HG02798 (cell line): Measurements from ENCODE around the gene ZMYND15.

Source experiments
- ATAC-seq: cut with Tn5 transposase; IDR thresholded peaks from one replicate; pipeline ENCODE4 v1.9.1; 2021; ENCODE audit warnings: mild to moderate bottlenecking; ENCODE audit not compliant: unreplicated experiment, poor library complexity

ZMYND15 gene

DNA sequence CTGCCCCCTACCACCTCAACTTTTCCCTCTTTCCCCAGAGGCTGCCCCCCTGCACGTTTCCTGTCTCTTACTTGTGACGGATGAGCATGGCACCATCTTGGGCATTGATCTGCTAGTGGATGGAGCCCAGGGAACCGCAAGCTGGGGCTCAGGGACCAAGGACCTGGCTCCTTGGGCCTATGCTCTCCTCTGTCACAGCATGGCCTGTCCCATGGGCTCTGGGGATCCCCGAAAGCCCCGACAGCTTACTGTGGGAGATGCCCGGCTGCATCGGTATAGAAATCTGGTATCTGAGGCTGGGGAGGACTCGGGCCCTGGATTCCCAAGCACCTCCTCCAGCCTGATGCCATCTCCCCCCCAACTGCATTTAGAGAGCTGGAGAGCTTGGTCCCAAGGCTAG, 1.9 kb downstream of the ZMYND15 start:
- ATAC-seq: no peak

DNA sequence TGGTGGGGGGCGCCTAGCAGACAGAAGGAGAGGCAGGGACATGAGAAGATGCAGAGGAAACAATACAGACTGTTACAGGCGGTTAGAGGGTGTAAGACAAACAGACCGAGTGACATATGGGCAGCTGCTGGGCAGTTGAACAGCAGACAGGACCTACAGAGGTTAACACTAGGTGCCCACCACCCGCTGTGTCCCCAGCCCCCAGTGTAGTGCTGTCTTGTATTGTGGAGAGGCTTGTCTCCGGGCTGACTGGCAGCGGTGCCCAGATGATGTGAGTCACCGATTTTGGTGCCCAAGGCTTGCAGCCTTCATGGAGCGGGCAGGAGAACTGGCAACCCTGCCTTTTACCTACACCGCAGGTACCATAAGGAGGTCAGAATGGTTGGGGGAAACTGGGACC, 2.5 kb downstream of the ZMYND15 start:
- ATAC-seq: no peak

DNA sequence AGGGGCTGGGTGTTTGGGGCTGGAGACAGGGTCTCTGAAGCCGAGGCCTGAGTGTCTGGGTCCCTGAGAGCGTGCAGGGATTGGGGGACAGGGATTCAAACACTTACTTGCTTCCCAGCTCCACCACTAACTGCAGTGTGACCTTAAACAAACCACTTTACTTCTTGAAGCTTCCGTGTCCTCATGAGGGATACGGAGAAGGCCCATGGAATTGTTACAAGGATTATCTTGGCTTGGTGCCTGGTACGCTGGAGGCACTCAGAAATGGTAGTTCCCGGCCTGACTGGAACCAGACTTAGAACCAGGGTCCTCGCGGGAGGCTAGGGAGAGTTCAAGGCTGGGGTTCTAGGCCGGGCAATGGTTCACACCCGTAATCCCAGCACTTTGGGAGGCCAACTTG, 3.0 kb downstream of the ZMYND15 start:
- no peak for ATAC-seq

DNA sequence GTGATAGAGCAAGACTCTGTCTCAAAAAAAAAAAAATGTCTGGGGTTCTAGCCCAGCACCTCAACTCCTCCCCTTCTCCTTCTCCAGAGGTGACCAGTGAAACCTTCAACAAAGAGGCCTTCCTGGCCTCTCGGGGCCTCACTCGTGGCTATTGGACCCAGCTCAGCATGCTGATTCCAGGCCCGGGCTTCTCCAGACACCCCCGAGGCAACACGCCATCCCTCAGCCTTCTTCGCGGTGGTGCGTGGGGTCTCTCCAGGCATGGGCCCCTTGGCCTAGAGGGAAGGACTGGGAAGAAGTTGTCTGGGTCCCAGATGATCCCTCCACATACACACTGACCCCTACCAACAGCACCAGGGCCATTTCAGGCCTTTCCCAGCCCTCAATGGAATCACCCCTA, 3.6 kb downstream of the ZMYND15 start:
- no peak for ATAC-seq

DNA sequence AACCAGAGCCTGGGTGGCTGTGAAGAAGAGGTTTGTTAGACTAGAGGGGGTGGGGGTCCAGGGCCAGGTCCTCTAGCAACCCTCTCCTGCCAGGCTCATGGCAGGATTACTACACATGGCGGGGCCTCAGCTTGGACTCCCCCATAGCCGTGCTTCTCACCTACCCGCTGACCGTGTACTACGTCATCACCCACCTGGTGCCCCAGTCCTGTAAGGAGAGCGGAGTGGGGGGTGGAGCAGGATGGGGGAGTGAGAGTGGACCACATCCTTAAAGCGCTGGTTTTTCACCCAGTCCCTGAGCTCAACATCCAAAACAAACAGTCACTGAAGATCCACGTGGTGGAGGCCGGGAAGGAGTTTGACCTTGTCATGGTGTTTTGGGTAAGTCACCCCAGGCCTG, 4.3 kb downstream of the ZMYND15 start:
- ATAC-seq: no peak

DNA sequence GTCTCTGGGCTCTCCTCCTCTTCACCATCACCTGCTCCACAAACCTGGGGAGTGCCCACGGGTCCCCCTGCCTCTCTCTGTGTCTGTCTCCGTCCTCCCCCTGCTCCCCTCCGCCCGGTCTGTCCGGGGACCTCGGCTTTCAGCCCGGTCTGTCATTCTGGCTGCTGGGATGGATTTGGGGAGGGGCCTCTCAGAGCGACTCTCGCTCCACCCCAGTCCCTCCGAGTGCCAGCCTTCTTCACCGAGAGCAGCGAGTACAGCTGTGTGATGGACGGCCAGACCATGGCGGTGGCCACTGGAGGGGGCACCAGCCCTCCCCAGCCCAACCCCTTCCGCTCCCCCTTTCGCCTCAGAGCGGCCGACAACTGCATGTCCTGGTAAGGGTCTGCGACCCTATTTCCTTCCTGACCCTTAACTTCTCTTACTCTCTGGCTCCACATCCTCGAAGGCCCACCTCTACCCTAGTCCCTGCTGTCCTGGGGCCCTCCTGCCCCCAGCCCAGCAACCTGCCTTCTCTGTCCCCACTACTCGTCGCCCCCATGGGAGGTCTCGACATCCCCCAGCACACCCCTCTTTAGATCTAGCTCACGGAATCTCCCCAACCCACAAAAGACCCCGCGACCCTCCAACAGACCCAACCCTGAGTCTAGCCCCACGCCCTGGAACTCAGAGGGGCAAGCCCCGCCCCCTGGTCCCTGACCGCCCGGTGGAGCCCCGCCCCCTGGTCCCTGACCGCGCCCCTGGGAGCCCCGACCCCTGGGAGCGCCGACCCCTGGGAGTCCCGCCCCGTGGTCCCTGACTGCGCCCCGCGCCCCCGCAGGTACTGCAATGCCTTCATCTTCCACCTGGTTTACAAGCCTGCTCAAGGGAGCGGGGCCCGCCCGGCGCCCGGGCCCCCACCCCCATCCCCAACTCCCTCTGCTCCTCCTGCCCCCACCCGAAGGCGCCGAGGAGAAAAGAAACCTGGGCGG, 5.7 kb downstream of the ZMYND15 start:
- ATAC-seq: no peak

DNA sequence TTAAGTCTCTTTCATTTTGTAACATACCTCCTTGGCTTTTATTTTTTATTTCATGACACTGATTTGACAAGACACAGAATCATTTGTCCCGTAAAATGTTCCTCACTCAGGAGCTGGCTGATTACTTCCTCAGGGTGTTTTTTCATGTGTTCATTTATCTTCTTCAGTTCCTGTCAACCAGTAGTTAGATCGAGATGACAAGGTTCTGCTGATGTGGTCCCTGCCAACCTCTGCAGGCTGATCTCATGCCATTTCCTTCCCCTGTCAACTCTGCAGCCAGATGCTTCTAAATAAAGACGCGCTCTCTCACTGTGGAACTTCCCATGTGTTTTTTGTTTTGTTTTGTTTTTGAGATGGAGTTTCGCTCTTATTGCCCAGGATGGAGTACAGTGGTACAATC, 8.2 kb downstream of the ZMYND15 start:
- ATAC-seq: no peak

DNA sequence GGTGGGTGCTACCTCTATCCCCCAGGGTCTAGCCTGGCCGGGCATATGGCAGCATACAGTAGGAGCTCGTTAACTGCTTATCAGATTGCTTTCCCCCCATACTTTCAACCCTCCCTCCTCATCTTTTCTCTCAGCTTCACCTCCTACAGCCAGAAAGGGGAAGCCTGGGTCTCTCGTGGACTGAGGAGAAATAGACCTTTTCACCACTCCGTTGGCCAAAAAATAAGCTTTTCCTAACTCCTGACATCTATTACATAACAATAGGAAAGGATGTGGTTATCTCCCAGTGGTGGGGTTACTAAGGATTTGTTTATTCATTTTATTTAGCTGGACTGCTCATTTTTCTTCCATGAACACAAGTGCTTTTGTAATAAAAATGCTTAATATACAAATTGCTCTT, 9.1 kb downstream of the ZMYND15 start:
- ATAC-seq: no peak

DNA sequence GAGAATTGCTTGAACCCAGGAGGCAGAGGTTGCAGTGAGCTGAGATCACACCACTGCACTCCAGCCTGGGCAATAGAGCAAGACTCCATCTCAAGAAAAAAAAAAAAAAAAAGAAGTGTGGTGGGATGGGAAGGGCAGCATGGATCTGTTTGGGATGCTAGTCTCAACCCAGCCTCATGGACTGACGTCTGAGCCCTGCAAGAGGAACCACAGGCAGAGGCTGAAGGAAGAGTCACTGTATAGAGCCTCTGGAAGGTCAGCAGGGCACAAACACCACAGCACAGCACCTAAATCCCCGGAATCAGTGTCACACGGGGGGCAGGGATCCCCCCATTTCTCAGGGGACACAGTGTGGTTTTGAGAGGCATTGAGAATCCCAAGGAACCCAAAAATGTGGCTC, 11.0 kb downstream of the ZMYND15 start:
- no peak for ATAC-seq

DNA sequence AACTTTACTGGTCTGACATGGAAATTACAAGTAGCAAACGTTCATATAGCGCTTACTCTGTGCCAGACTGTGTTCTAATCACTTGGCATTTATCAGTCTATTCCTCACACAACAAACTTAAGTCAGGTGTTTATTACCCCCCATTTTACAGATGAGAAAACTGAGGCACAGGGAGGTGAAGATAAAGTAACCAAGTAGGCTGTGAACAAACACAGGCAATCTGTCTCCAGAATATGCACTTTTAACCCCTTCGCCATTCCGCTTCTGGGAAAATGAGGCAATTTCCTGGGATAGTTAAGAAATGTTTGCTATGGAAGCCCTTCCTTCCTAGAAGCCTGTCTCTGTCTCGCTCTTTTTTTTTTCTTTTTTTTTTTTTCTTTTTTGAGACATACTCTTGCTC, 12.3 kb downstream of the ZMYND15 start:
- no peak for ATAC-seq

DNA sequence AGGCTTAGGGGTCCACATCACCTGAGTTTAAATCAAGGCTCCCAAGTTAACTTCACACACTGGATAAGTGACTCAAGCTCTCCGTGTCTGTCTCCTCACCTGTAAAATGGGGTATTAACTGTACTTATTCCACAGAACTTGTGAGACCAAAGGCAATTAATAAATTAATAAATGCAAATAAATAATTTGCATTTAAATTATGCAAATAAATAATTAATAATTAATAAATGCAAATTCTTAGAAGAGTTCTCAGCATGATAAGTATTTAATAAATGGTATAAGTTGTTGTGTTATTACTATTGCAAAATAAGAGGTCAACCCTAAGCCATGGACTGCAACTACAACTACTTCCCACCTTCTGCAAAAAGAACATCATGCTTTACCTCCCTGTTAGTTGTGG, 13.8 kb downstream of the ZMYND15 start:
- no peak for ATAC-seq

DNA sequence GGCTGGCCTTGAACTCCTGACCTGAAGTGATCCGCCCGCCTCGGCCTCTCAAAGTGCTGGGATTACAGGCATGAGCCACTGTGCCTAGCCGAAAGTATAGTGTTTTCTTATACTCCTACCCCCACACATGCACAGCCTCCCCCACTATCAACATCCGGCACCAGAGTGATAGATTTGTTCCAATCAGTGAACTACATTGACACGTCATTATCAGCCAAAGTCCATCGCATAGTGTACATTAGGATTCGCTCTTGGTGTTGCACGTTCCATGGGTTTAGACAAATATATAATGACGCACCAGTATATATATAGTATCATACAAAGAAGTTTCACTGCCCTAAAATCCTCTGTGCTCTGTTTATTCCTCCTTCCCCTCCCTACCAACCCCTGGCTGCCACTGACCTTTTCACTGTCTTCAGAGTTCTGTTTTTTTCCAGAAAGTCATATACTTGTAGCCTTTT, 20.2 kb downstream of the ZMYND15 start:
- no peak for ATAC-seq

DNA sequence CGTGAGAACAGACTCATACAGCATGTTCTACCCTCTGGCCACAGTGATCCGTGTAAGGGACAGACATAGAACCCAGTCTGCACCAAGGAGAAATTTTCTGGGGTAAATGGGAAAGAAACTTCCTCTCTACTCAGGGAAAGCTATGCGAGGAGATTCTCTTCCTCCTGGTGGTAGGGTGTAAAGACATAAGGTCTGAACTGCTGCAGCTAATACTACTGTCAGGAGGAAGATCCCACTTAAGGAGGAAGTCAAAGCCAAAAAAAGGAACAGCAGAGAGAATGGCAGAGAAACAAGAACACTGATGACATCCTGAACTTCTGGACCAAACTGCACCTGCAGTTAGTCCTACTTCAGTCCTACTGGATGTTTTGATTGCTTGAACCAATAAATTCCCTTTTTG, 25.0 kb downstream of the ZMYND15 start:
- no peak for ATAC-seq

DNA sequence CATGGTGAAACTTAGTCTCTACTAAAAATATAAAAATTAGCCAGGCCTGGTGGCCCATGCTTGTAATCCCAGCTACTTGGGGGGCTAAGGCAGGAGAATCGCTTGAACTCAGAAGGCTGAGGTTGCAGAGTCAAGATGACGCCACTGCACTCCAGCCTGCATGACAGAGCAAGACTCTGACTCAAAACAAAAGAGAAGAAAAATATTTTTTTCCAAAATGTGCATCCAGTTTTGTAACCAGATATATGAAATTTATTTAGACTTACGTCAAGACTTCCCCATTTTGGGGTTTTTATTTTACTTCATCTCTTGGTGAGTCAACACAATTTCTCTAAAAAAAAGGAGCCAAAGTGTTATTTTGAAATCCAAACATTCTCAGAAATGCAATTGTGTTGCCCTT, 26.6 kb downstream of the ZMYND15 start:
- ATAC-seq: no peak

DNA sequence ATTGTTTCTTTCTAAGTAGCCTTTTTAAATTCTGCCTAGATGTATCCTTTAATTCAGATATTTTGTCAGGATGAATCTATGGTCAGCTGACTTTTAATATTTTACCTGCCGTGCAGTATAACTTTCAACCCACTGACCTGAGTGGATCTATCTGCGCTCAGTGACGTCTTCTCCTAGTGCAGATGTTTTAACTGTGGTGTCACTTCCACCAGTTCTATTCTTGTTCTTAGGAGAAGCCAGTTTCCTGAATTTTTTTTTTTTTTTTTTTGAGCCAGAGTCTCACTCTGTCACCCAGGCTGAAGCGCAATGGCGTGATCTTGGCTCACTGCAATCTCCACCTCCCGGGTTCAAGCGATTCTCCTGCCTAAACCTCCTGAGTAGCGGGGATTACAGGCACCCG, 27.1 kb downstream of the ZMYND15 start:
- ATAC-seq: no peak

DNA sequence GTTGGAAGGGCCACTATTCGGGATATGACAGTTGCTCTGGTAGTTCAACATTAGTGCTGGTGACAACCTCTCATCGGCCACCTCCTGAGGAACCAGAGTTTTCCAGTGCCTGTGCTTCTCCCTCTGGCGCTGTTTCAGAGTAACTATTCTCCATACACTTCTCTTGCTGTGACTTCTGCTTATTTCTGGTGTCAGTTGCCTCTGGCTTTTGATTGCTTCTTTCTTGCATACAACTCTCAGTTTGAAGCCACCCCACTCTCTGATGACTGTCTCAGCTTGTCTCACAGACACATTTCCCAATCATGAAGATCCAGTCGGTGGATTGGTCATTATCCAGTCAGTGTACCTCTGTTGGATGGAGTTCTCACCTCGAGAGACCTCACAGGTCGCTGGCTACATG, 28.7 kb downstream of the ZMYND15 start:
- no peak for ATAC-seq

DNA sequence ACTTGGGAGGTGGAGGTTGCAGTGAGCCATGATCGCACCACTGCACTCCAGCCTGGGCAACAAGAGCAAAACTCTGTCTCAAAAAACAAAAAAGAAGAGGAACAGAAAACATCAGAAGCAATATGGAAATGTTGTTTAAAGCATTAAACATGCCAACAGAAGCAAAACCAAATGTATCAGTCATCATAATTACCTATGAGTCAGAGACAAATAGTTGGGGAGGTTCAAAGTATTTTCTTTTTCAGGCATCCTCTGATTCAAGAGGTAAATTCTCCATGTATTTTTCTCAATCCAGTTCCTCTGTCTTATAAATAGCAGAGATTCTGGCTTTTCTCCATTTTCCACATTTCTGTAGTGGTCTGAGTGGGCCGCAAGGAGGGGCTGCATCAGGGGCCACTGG, 30.0 kb downstream of the ZMYND15 start:
- ATAC-seq: no peak

DNA sequence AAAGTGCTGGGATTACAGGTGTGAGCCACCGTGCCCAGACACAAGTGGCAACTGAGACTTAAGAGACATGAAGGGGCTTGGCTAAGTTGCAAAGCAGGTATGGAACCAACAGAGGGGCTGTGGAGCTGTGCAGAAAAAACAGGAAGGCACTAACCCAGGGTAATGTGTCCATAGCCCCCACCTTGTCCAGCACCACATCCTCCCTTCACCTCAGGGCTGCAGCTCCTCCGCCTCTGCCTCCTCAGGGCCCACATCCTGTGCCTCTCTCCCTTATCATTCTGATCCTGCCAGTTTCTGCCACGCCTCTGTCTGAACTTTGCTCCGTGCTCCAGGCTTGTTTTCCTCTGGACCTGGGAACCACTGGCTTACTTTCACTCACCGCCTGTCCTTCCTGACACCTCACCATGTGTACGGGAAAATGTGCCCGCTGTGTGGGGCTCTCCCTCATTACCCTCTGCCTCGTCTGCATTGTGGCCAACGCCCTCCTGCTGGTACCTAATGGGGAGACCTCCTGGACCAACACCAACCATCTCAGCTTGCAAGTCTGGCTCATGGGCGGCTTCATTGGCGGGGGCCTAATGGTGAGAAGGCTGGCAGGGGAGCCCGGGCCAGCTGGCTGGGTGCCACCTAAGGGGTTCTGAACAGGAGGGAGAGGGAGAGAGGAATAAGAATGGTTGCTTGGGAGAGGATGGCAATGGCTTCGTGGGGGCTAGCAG, 32.0 kb downstream of the ZMYND15 start, which contains the start of gene TM4SF5:
Gene TM4SF5 (plus strand): TSS at position 368 of the 716 bp plus-strand sequence. CDS start 37 bp downstream, at position 405.
- no peak for ATAC-seq

DNA sequence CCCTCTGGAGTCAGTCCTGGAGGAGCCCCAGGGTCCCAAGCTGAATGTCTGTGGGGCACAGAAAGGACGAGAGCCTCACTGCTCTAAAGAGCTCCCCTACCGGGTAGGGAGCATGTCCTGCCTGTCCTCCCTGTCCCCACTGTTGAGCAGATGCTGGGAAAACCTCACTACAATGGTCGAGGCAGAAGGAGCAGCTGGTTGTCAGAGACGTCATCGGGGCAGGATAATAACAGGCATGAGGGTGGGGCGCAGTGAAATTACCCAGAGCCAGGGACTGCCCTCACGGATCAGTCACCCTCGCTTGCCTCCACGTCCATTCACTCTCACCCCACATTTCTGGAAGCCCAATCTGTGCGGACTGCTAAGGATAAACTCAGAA, 32.6 kb downstream of the ZMYND15 start:
- no peak for ATAC-seq

DNA sequence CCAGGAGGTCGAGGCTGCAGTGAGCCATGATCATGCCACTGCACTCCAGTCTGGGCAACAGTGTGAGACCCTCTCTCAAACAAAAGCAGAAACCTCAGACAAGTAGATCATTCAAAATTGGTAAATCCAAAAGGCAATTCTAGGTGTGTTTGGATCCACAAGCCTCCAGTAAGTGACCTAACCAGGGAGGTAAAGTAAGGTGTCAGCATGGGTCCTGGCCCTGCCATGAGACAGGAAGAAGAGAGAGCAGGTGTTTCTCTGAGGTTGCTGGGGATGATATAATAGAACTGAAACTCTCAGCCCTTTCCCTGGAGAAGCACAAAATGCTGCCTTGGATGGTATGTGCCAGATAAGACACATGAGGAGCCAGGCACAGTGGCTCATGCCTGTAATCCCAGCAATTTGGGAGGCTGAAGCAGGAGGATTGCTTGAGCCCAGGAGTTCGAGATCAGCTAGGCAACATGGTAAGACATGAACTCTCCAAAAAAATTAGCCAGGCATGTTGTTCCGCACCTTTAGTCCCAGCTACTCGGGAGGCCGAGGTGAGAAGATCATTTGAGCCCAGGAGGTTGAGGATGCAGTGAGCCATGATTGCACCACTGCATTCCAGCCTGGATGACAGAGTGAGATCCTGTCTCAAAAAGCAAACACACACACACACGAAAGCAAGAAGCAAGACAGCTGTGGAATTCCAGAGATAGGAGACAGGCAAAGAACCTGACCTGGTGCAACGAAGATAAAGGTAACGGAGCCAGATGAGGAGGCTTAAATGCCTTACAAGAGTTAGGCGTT, 38.5 kb downstream of the ZMYND15 start:
- ATAC-seq: no peak
